ENCODE measurements around the gene TAF10. TPM values are rescaled to one million over a fixed set of nuclear protein-coding genes. Genes with fewer than 3 reads are reported as not detected.

The TAF10 gene
- total and polyA plus RNA-seq, 4 experiments from 2014 or later = 116 to 367 (median 145) TPM

DNA sequence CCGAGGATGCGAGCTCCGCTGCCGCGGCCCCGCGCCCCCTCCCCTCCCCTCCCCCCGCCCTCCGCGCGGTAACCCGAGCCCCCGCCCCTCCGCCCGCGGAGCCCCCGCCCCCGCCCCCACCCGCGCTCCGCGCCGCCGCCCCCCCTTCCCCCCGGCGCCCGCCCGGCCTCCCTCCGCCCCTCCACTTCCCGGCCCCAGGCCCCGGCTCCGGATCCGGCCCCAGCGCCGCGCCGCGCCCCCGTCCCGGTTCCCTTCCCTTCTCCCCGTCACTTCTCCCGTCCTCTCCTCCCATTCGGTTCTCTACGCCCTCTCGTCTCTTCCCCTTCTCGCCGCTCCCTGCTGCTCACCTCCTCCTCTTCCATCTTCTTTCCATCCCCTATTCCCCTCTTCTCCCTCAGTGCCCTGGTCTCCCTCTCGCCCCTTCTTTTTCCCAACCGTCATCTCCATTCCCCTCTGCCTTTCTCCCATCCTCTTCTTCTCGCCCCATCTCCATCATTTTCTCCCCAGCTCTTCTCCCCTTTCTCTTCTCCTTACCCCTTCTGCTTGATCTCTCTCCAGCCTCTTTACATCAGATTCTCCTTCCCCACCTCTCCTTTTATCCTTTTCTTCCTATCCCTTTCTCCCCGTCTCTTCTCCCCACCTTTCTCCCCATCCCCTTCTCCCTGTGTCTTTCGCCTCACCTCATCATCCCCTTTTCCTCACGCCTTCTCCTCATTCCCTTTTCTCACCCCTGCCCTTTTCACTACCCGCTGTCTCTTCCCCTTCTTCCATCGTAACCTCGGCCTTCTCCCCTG lies 44.0 kb upstream of the TAF10 start, which contains the start of gene DCHS1:
Gene DCHS1, minus strand, starts transcription at position 20 of the 794 bp plus-strand sequence. CDS start 14,196 bp downstream, outside the sequence.
- POLR2A ChIA-PET (ENCODE audit: partially characterized antibody) = interaction anchor here (1.0 to 4.6 kb wide), 6 partner anchors 9 to 52 kb away, joined by 3 to 21 read pairs (median 8); partner anchors contain the start of genes ILK, RRP8, TAF10 and TPP1
- peak within 1 kb of the TSS; percentile 67 to 80 (median 74) for H3K4me3 Mint-ChIP-seq
- peak in 1 of 5 donors; percentile 16 for DNase-seq
- Histone ChIP-seq H3K27ac (ENCODE audit: low read depth, low read length) (no peak within 1 kb of the TSS), H3K27me3 (ENCODE audit: insufficient read depth, low read length) (peaks cover 7% of the 10 kb centered on the region), H3K4me3 (ENCODE audit: low read length in 2 of 2) (peak within 1 kb of the TSS in 1 of 2 donors; percentile 30), H3K9me3 (ENCODE audit: control insufficient read depth in 1 of 2, low read length in 2 of 2) (no peaks in the 10 kb centered on the region), H3K4me1 (ENCODE audit: insufficient read depth, low read length) (peaks cover 25% of the 10 kb centered on the region), H3K36me3 (ENCODE audit: insufficient read depth, low read length) (no peaks in the 10 kb centered on the region)
- peaks cover 0 to 2% of the 10 kb centered on the region in 2 donors for H3K27me3 Mint-ChIP-seq
- no peaks in the 10 kb centered on the region for H3K9me3 Mint-ChIP-seq
- peak within 1 kb of the TSS; percentile 30 to 79 (median 69) for H3K27ac Mint-ChIP-seq
- CTCF ChIA-PET (ENCODE audit: partially characterized antibody) = interaction anchor here (3.0 to 3.8 kb wide), 3 partner anchors 12 to 37 kb away, joined by 13 to 19 read pairs (median 15); partner anchors contain the start of genes MRPL17 and TPP1
- no peaks in the 10 kb centered on the region for H3K36me3 Mint-ChIP-seq
- H3K4me1 Mint-ChIP-seq = peaks cover 0 to 8% (median 1%) of the 10 kb centered on the region in 4 donors
- intact Hi-C loops (cut with micrococcal nuclease) = loop anchor here (1.0 kb wide), 1 partner anchor 37 kb away; the partner anchor contains the start of gene TPP1

DNA sequence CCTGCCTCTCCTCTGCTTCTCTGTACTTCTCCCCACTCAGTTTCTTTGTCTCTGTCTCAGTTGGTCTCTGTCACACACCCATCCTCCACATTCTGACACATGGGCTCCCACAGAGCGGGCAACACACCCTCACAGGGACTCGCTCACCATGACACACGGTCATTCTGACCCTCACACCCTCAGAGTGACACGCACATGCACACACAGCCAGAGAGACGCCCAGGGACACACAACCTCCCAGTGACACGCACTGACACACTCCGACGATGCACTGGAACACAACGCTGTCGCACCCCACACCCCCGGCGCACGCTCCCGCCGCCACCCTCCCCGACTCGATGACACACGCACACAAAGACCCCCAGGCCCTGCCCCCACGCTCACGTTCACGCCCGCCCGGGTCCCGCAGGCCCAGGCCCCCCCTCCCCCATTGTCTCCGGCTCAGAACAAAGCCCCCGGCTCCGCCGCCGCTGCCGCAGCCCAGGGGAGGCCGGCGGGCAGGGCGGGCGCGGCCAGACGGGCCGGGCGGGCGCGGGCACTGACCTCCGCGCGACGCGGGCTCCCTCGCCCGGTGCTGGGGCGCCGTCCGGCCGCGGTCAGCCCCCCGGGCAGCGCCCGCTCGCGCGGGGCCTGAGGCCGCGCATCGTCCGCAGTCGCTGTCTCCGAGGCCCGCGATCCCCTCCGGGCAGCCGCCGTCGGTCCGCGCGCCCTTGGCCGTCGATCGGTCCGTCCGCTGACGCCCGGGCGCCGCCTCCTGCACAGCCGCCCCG lies 43.2 kb upstream of the TAF10 start:
- intact Hi-C loops (cut with micrococcal nuclease) = loop anchor here (1.0 kb wide), 1 partner anchor 36 kb away; the partner anchor contains the start of gene TPP1
- H3K4me1 Mint-ChIP-seq = peaks cover 0 to 8% (median 1%) of the 10 kb centered on the region in 4 donors
- Histone ChIP-seq H3K9me3 (ENCODE audit: control insufficient read depth in 1 of 2, low read length in 2 of 2) (no peaks in the 10 kb centered on the region), H3K27me3 (ENCODE audit: insufficient read depth, low read length) (peaks cover 7% of the 10 kb centered on the region), H3K4me3 (ENCODE audit: low read length in 2 of 2) (peak overlapping the region in 1 of 2 donors; percentile 3), H3K4me1 (ENCODE audit: insufficient read depth, low read length) (peaks cover 25% of the 10 kb centered on the region), H3K36me3 (ENCODE audit: insufficient read depth, low read length) (no peaks in the 10 kb centered on the region), H3K27ac (ENCODE audit: low read depth, low read length) (no peak overlapping the region)
- ChIA-PET CTCF (ENCODE audit: partially characterized antibody) (interaction anchor here (3.8 kb wide), 1 partner anchor 28 kb away, joined by 15 read pairs; the partner anchor contains the start of gene MRPL17), POLR2A (ENCODE audit: partially characterized antibody) (interaction anchor here (1.2 to 4.6 kb wide), 5 partner anchors 9 to 43 kb away, joined by 3 to 21 read pairs (median 8); partner anchors contain the start of genes MRPL17, TAF10 and TPP1)
- H3K9me3 Mint-ChIP-seq = no peaks in the 10 kb centered on the region
- DNase-seq = peak in 1 of 5 donors; percentile 50
- H3K27me3 Mint-ChIP-seq = peaks cover 0 to 2% of the 10 kb centered on the region in 2 donors
- no peaks in the 10 kb centered on the region for H3K36me3 Mint-ChIP-seq
- no peak overlapping the region for H3K4me3 Mint-ChIP-seq
- H3K27ac Mint-ChIP-seq = no peak overlapping the region

DNA sequence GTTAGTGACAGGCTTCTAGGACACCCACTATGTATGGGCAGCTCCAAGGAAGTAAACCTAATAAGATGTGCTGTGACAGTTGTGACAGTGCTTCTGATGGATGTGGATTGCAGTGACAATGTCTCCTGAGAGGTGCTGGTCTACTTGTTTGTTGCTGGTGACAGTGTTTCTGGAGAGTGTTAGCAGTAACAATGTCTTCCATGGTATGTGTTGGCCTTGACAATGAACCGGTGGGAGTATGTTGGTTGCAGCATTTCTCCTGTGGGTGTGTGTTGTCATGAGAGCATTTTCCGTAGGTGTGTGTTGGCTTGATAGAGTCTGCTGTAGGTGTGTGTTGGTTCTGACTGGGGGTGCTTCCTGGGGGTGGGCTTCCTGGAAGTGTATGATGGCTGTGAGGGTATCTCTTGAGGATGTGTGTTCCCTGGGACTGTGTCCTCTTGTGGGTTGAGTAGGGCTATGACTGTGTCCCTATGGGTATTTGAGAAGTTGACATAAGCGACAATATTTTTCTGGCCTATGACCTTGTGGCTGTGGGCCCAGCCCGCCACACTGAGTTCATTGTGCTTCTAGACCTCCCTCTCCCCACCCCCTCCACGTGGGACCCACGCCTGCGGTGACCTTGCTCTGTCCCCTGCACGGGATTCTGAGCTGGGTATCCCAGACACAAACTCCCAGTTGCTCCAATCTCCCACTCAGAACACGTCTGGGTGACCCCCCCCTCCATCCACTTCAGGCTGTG lies 42.4 kb upstream of the TAF10 start:
- Mint-ChIP-seq H3K36me3 (no peaks in the 10 kb centered on the region), H3K4me3 (no peak overlapping the region), H3K27me3 (peaks cover 0 to 2% of the 10 kb centered on the region in 2 donors), H3K27ac (no peak overlapping the region), H3K9me3 (no peaks in the 10 kb centered on the region), H3K4me1 (peaks cover 0 to 8% (median 1%) of the 10 kb centered on the region in 4 donors)
- Histone ChIP-seq H3K9me3 (ENCODE audit: control insufficient read depth in 1 of 2, low read length in 2 of 2) (no peaks in the 10 kb centered on the region), H3K27ac (ENCODE audit: low read depth, low read length) (no peak overlapping the region), H3K27me3 (ENCODE audit: insufficient read depth, low read length) (peaks cover 7% of the 10 kb centered on the region), H3K4me1 (ENCODE audit: insufficient read depth, low read length) (peaks cover 25% of the 10 kb centered on the region), H3K4me3 (ENCODE audit: low read length in 2 of 2) (peak overlapping the region in 1 of 2 donors; percentile 3), H3K36me3 (ENCODE audit: insufficient read depth, low read length) (no peaks in the 10 kb centered on the region)
- ChIA-PET POLR2A (ENCODE audit: partially characterized antibody) (interaction anchor here (0.6 to 4.6 kb wide), 7 partner anchors 9 to 42 kb away, joined by 3 to 21 read pairs (median 8); partner anchors contain the start of genes MRPL17, TAF10 and TPP1), CTCF (ENCODE audit: partially characterized antibody) (interaction anchor here (0.8 to 1.1 kb wide), 5 partner anchors 10 to 105 kb away, joined by 3 to 5 read pairs (median 3); no protein-coding TSS in a partner anchor)
- intact Hi-C loops (cut with micrococcal nuclease) = loop anchor here (1.0 kb wide), 1 partner anchor 35 kb away; the partner anchor contains the start of gene TPP1
- no peak for DNase-seq

DNA sequence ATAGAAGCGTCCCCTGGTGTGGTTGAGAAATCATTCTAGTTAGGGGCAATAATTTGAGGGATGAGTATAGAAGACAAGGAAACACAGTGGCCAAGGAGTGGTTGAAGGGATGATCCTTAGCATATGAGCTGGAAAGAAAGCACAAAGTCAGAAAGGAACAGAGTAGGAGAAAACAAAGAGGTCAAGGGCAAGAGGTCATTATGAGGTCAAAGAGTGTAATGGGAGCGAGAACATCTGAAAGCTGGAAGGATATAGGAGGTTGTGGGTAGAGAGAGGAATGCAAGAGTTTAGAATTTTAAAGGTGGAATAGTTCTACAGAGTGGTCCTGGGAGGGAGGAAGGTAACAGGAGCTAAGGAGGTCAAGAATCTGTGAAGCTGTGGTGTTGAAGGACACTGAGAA lies 41.6 kb upstream of the TAF10 start:
- no peak overlapping the region for H3K27ac Mint-ChIP-seq
- intact Hi-C loops (cut with micrococcal nuclease) = no loop called here
- Histone ChIP-seq H3K27me3 (ENCODE audit: insufficient read depth, low read length) (peaks cover 7% of the 10 kb centered on the region), H3K4me1 (ENCODE audit: insufficient read depth, low read length) (peaks cover 25% of the 10 kb centered on the region), H3K27ac (ENCODE audit: low read depth, low read length) (no peak overlapping the region), H3K36me3 (ENCODE audit: insufficient read depth, low read length) (no peaks in the 10 kb centered on the region), H3K9me3 (ENCODE audit: control insufficient read depth in 1 of 2, low read length in 2 of 2) (no peaks in the 10 kb centered on the region), H3K4me3 (ENCODE audit: low read length in 2 of 2) (no peak overlapping the region)
- peaks cover 0 to 8% (median 1%) of the 10 kb centered on the region in 4 donors for H3K4me1 Mint-ChIP-seq
- H3K27me3 Mint-ChIP-seq = peaks cover 0 to 2% of the 10 kb centered on the region in 2 donors
- CTCF ChIA-PET (ENCODE audit: partially characterized antibody) = interaction anchor here (0.8 to 1.1 kb wide), 5 partner anchors 9 to 106 kb away, joined by 3 to 5 read pairs (median 3); no protein-coding TSS in a partner anchor
- DNase-seq = no peak
- POLR2A ChIA-PET (ENCODE audit: partially characterized antibody) = interaction anchor here (0.6 to 3.0 kb wide), 6 partner anchors 8 to 42 kb away, joined by 3 to 17 read pairs (median 6); partner anchors contain the start of genes MRPL17, TAF10 and TPP1
- H3K4me3 Mint-ChIP-seq = no peak overlapping the region
- no peaks in the 10 kb centered on the region for H3K9me3 Mint-ChIP-seq
- no peaks in the 10 kb centered on the region for H3K36me3 Mint-ChIP-seq

DNA sequence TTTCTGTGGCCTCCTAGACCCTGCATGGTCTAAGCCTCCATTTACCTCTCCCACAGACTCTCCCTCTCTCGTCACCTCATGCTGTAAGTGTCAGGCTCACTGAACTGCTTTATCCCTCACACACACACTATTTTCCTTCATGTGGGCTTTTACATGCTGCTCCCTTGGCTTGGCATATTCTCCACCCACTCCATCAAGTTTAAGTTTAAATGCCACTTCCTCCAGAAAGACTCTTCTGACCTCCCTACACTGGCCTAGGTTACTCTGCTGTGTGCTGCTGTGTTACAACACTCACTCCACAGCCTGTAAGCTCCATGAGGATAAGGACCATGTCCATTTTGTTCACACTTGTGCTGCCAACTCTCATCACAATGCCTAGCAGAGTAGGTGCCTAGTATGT lies 41.1 kb upstream of the TAF10 start:
- H3K4me3 Mint-ChIP-seq = no peak overlapping the region
- Histone ChIP-seq H3K27me3 (ENCODE audit: insufficient read depth, low read length) (peaks cover 7% of the 10 kb centered on the region), H3K4me1 (ENCODE audit: insufficient read depth, low read length) (peaks cover 30% of the 10 kb centered on the region), H3K36me3 (ENCODE audit: insufficient read depth, low read length) (no peaks in the 10 kb centered on the region), H3K9me3 (ENCODE audit: control insufficient read depth in 1 of 2, low read length in 2 of 2) (no peaks in the 10 kb centered on the region), H3K27ac (ENCODE audit: low read depth, low read length) (no peak overlapping the region), H3K4me3 (ENCODE audit: low read length in 2 of 2) (no peak overlapping the region)
- peaks cover 0 to 8% (median 1%) of the 10 kb centered on the region in 4 donors for H3K4me1 Mint-ChIP-seq
- intact Hi-C loops (cut with micrococcal nuclease) = no loop called here
- H3K36me3 Mint-ChIP-seq = no peaks in the 10 kb centered on the region
- POLR2A ChIA-PET (ENCODE audit: partially characterized antibody) = interaction anchor here (1.9 to 3.0 kb wide), 2 partner anchors 34 to 41 kb away, joined by 16 to 17 read pairs; partner anchors contain the start of genes TAF10 and TPP1
- no peak for DNase-seq
- CTCF ChIA-PET (ENCODE audit: partially characterized antibody) = interaction anchor here (1.1 kb wide), 1 partner anchor 11 kb away, joined by 3 read pairs; no protein-coding TSS in a partner anchor
- peaks cover 0 to 2% of the 10 kb centered on the region in 2 donors for H3K27me3 Mint-ChIP-seq
- no peaks in the 10 kb centered on the region for H3K9me3 Mint-ChIP-seq
- H3K27ac Mint-ChIP-seq = no peak overlapping the region

DNA sequence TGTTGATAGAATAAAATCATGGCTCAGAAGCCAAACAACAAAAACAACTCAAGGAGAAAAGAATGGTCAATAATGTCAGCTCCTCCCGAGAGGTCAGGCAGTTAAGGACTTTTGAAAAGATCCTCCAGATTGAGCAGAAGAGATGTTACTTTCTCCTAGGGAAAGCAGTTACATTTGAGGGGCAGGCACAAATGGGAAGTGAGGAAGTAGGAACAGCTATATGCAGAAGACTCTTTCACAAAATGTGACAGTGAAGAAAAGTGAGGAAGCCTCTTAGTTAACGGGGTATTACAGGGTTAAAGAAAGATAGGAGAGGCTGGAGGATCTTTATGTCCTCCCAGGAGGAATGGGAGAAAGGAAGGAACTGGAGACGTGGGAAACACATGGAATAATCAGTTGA lies 40.2 kb upstream of the TAF10 start:
- Mint-ChIP-seq H3K27ac (no peak overlapping the region), H3K27me3 (peaks cover 0 to 2% of the 10 kb centered on the region in 2 donors), H3K4me1 (peaks cover 0 to 8% (median 1%) of the 10 kb centered on the region in 4 donors), H3K36me3 (no peaks in the 10 kb centered on the region), H3K4me3 (no peak overlapping the region), H3K9me3 (no peaks in the 10 kb centered on the region)
- Histone ChIP-seq H3K4me3 (ENCODE audit: low read length in 2 of 2) (no peak overlapping the region), H3K4me1 (ENCODE audit: insufficient read depth, low read length) (peaks cover 39% of the 10 kb centered on the region), H3K9me3 (ENCODE audit: control insufficient read depth in 1 of 2, low read length in 2 of 2) (no peaks in the 10 kb centered on the region), H3K36me3 (ENCODE audit: insufficient read depth, low read length) (no peaks in the 10 kb centered on the region), H3K27ac (ENCODE audit: low read depth, low read length) (no peak overlapping the region), H3K27me3 (ENCODE audit: insufficient read depth, low read length) (peaks cover 7% of the 10 kb centered on the region)
- ChIA-PET POLR2A (ENCODE audit: partially characterized antibody) (interaction anchor here (0.6 to 4.5 kb wide), 6 partner anchors 15 to 41 kb away, joined by 3 to 20 read pairs (median 4); partner anchors contain the start of genes TAF10 and TPP1), CTCF (ENCODE audit: partially characterized antibody) (interaction anchor here (0.8 to 1.1 kb wide), 2 partner anchors 15 to 31 kb away, joined by 3 to 7 read pairs; partner anchors contain the start of gene MRPL17)
- intact Hi-C loops (cut with micrococcal nuclease) = no loop called here
- no peak for DNase-seq
